Left lobe of liver (tissue), 2 donors: ENCODE results near the gene DBNDD1. TPM values are rescaled to one million over a fixed set of nuclear protein-coding genes. Genes with fewer than 3 reads are reported as not detected.
"Not testable (repeated sequence)": the region's sequence is repeated elsewhere in the genome, so short reads cannot be mapped to it uniquely, and the experiment has no call there.

ENCODE experiments used
- ATAC-seq: fragments of 200-7000 bp; cut with Tn5 transposase; one replicate; pipeline ENCODE4 v1.9.1; 2020; ENCODE audit warnings: mild to moderate bottlenecking, moderate library complexity
- DNase-seq: peaks from one replicate; pipeline ENCODE4 v3.0.0-alpha.2; 2020; ENCODE audit warnings: low spot score
- total RNA-seq: library from RNA; stranded (reverse); gene quantifications from one replicate; pipeline ENCODE4 v1.2.1, GENCODE V29; 2021
- donor health status: DM: no; HTN: no; CAD: no; lungs with moderate emphysema.
- donor health status: DM: no; HTN: yes; CAD: no.

Gene DBNDD1
- total RNA-seq, 1 donor from 2014 or later = 3.3 TPM

DNA sequence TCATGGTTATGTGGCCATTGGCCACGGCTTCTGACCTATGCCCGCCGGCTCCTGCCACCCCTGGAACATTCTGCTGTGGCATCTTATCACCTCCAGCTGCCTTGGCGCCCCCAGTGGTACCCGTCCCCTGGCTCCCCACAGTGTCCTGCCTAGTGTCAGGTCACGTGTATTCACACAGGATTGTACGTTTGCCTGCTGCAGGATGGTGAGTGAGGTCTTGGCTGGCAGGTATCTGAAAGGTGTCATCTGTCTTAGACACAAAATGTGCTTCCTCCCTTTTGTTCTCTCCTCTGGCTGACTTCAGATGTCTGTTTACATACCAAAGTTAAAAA lies 24.9 kb downstream of the DBNDD1 start:
- ATAC-seq (peak; percentile 17), DNase-seq (no peak)

DNA sequence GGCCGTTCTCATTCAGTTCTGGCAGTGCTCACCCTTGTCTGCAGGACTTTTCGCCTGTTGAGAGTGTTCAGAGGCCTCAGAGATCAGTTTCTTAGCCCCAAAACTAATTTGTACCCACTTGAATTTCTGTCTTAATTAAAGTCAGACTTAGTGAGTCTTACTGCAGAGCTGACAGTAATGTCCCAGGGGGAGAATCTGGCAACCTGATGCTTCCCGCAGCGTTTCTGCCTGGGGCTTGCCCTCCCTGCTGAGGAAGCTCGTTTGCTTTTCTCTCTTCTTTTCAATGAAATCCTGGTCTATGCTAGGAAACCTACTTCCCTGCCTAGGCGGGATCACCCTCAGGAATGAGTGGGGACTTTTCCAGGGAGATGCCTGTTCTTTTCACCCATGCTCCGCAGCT lies 25.3 kb downstream of the DBNDD1 start:
- DNase-seq (no peak), ATAC-seq (no peak)

- ATAC-seq (no peak), DNase-seq (no peak)
These were observed 25.9 kb downstream of the DBNDD1 start for GRCh38 chr16:89993377-89993776.

DNA sequence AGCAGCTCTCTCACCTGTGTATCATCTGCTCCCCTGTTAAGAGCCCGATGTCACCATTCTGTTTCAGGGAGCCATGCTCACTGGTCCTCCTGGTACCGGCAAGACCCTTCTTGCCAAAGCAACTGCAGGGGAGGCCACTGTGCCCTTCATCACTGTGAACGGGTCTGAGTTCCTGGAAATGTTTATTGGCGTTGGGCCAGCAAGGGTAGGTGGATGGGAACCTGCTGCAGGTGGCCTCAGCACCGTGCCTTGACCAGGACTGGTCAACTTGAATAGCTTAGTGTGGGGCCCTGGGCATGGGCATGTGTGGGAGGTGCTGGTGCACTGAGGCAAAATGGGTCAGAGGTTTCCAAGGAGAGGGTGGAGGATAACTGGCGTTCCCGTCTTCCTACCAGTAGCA lies 28.5 kb downstream of the DBNDD1 start:
- no peak for ATAC-seq
- no peak for DNase-seq

GRCh38 chr16:89988951-89989350 lies 30.3 kb downstream of the DBNDD1 start:
- ATAC-seq = no peak
- DNase-seq = no peak

DNA sequence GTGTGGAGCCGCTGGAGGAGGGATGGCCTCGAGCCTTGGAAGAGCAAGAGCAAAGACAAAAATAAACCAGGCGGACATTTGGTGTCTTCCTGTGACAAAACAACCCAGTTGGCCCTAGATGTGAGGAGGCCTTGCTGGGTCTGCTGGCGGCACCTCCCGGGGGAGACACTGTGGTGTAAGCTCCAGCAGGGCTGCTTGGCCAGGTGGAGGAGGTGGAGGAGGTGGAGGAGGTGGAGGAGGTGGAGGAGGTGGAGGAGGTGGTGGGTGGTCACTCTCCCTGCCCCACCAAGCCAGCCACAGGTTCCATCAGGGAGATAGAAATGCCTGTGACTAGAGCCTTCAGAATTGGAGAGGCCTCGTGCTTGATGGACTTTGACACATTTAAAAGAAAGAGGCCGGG lies 32.1 kb downstream of the DBNDD1 start:
- DNase-seq = no peak

DNA sequence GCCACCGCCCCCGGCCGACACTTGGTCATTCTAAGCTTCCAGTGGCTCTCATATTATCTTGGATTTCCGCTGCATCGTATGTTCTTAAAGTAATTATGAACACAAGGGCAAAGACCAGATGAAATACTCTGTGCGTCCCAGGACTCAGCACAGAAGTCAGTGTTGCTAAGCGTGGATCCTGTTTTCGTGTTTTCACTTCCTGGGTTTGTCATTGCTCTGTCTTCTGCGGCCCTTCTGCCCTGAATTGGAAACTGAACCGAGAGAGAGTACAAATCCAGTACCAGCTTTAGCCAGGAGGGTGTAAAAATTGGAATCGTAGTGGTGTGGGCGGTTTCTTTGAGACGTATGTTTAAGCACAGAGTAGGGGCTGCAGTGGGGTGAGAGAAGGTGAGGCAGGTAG lies 32.7 kb downstream of the DBNDD1 start:
- DNase-seq (no peak), ATAC-seq (no peak)

More for the DNA sequence above, 32.1 kb downstream of the DBNDD1 start:
- no peak for ATAC-seq

- DNase-seq (no peak), ATAC-seq (no peak)
These were observed 34.0 kb downstream of the DBNDD1 start for GRCh38 chr16:89985219-89985618.

DNA sequence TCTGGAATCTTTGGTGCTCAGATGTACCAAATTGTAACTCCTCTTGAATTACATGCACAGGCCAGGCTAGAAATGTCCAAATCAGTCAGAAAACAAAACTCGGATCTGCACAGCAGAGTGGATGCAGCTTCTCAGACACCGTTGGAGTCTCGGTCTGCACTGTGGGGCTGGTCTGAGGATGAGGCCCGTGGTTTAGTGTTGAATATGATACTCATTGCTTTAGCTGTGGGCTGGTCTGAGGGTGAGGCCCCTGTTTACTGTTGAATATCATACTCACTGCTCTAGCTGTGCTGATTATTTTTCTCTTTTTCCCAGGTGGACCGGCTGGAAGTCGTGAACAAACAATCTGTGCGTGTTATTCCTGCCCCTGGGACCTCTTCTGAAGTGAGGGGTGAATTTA lies 35.0 kb downstream of the DBNDD1 start:
- ATAC-seq = no peak
- no peak for DNase-seq

DNA sequence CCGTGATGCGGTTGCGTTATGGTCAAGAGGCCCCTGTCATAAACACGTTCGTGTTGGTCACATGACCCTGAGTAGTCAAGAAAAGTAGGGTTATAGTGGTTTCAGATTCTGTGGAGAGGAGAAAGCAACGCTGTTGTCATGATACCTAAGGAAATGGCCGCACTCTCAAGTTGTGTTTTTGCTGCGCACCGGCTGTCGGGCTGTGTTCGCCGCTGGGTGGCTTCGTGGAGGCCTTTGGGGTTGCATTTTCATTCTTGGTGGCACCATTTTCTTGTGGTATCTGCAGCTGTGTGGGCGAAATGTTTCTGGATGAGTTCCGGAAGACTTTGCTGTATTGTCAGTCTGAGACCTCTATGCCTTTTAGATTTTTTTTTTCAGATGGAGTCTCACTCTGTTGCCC lies 35.7 kb downstream of the DBNDD1 start:
- ATAC-seq (no peak), DNase-seq (no peak)

DNA sequence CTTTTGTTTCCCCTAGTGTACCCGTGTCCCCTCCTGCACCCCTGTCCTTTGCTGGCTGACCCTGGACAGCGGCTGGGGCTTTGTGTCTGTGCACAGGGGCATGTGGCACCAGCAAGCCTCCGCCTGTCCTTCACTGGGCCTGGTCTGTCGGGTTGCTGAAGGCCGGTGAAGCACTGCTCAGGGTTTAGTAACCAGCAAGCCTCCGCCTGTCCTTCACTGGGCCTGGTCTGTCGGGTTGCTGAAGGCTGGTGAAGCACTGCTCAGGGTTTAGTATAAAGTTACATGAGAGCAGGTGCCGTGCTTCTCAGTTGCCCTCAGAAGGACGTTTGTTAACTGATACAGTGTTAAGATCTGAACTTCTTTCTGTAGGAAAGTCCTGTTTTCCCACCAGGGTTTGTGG lies 36.9 kb downstream of the DBNDD1 start:
- ATAC-seq = no peak

GRCh38 chr16:89981414-89981813 lies 37.8 kb downstream of the DBNDD1 start:
- ATAC-seq (no peak), DNase-seq (no peak)

More for the DNA sequence above, 36.9 kb downstream of the DBNDD1 start:
- DNase-seq = no peak

- DNase-seq (no peak), ATAC-seq (no peak)
These were observed 44.4 kb downstream of the DBNDD1 start for GRCh38 chr16:89974870-89975269.

GRCh38 chr16:89973654-89974335 lies 45.5 kb downstream of the DBNDD1 start:
- peak; percentile 57 for ATAC-seq
- DNase-seq = no peak

DNA sequence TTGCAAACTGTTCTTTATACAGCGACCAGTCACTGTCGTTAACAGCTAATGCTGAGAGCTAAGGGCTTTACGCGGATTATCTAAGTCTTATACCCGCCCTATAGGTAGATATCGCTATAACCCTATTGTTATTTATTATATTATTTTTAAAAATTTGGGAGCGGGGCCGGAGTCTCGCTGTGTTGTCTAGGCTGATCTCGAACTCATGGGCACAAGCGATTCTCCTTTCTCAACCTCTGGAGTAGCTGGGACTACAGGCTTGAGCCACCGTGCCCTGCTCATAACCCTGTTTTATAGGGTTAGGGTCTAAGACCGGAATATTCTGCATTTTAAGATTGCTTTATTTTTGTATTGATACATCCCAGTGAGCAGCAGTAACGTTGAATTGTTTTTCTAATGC lies 46.0 kb downstream of the DBNDD1 start:
- ATAC-seq = no peak

GRCh38 chr16:89972244-89973234 lies 46.7 kb downstream of the DBNDD1 start:
- ATAC-seq = peak; percentile 89

More for the DNA sequence above, 46.0 kb downstream of the DBNDD1 start:
- DNase-seq = no peak

DNA sequence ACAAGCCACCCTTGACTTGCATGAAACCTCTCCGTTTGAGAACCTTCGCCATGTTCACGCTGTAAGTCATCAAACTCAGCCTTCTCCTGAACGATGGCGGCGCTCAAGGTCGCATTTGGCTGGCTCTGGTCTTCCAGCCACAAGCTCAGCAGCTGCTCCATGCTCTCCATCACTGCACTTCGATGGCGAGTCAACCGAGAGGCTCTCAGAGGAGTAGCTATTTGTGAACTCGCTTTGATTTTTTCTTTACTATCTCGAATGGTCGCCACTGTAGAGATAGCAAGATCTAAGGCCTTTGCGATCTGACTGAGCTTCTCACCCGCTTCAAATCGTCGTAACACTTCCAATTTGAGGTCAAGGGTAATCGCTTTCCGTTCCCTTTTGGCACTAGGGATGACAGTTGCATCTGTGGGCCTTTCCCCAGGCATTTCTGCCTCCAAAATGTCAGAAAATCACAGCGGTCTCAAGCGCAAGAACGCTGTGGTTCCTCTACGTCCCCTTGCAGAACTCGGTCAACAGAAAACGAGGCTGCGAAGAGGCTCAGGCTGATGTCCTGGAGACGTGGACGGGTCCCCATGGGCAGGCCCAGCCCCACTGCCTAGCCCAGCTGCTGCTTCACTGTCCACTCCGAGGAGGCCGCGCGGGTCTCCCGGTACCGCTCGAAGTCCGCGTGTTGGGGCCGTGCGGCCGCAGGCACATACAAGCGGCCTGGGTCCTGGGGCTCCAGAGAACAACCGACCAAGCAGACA lies 47.6 kb downstream of the DBNDD1 start:
- no peak for DNase-seq
- peak; percentile 45 for ATAC-seq

More at GRCh38 chr16:89972244-89973234, 46.7 kb downstream of the DBNDD1 start:
- DNase-seq = peak; percentile 95

DNA sequence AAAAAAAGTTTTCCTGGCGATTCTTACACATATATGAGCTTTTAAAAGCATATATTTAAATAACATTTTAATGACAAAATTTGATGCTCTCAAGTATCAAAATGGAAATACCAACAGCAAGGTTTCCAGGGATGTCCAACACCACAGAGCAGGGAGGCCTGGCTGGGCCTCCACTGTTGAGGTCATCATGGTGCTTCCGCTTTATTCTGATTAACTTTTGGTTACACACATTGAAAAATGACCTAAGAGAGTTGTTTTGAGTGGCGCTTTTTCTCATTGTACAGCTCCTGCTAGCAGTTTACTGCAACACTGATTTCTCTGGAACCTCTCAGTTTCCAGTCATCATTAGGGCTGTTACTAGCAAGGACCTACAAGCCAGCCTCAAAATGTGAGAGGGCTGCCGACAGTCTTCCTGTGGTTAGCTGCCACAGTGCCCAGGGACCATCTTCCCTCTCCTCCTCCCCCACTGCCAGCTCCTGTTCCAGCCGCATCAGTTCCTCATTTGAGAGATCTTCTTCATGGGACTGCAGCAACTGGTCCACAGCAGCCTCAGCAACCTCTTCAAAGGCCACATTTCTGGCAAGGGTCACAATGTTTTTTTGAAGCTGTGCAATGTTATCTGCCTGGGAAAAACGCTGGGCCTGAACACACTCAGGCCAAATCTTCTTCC lies 49.4 kb downstream of the DBNDD1 start:
- no peak for DNase-seq
- ATAC-seq = no peak

- DNase-seq, ATAC-seq: not testable (repeated sequence)
These were observed 51.2 kb downstream of the DBNDD1 start for GRCh38 chr16:89968074-89968473.

GRCh38 chr16:89967436-89967835 lies 51.8 kb downstream of the DBNDD1 start:
- ATAC-seq, DNase-seq: not testable (repeated sequence)

DNA sequence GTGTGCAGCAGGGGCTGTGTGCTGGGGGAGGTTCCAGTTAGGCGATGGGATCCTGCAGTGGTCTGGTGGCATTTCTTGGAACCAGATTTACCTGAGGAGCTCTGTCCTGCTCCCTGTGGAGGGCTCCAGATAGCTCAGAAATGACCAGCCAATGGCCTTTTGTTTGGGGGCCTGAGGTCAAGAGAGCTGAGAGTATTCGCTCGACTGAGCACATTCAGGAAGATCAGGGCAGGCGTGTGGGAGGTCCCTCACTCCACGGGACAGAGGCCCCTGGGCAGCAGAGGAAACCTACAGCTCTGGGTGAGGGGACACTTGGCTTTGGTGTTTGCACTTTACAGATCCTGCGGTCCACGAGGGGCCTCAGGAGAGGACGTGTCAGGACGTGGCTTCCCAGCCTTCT lies 52.5 kb downstream of the DBNDD1 start:
- no peak for ATAC-seq

More for the DNA sequence above, 52.5 kb downstream of the DBNDD1 start:
- DNase-seq = no peak
